Hematopoietic multipotent progenitor cell treated with erythropoietin and hydrocortisone succinate and interleukin-3 and kit ligand, for 4 days (in vitro differentiated cells): ENCODE data around the gene IYD.
A peak's percentile ranks its signal among the peaks of the same experiment; 100 is the strongest.
"Not testable (repeated sequence)": the region's sequence is repeated elsewhere in the genome, so short reads cannot be mapped to it uniquely, and the experiment has no call there.

Experiments used
- DNase-seq: peaks from one replicate; pipeline ENCODE4 v3.0.0-alpha.2; 2015

IYD gene

DNA sequence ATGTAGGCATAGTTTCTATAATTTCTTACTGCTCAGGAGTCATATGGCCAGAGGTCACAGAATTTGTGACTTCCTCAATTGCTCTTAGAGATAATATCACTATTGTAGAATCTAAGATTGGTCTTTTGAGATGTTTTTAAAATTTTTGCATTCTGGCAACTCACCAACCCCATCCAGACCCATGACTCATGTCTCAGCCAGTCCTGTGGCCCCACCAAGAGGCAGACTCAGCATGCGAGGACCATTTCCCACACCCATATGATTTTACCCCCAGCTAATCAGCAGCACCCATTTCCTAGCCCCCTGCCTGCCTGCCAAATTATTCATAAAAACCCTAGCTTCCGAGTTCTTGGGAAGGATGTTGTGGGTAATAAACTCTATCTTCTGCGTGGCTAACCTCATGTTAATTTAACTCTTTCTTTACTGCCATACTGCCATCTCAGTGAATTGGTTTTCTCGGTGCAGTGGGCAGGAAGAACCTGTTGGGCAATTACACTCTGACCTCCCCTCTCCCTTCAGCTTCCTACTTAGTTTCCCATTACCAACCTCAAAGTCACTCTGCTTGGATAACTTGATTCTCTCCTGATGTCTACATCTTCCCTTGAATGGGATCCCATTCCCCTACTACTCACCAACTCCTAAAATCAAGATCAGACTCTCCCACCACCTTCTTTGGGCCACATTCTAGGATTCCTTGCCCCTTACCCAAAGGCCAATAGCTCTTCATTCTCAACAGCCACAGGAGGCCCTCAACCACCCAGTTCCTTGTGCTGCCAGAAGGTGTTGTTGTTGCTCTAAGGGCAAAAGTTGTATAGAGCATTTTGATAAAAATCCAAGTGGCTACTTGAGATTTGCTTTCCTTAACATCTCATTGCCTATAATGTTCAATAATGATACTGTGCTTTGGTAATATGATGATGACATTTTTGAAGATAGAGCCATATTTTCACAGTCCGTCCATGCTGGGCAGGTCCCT lies 16.2 kb upstream of the IYD start:
- peak; percentile 73 for DNase-seq

DNA sequence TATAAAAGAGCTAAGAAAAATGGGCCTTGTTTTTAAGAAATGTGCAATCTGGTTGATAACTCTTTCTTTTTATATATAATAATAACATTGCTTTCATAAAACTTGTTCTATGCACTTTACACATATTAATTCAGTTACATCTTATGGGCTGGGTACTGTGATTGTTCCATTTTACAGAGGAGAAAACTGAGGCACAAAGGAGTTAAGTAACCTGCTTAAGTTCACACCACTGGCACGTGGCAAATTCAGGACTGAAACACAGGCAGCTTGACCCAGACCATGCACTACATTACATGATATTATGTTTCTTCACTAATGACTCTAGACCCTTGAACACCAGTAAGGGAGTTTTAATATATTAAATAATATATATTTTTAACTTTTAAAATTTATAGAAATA lies 15.4 kb upstream of the IYD start:
- DNase-seq = no peak

DNA sequence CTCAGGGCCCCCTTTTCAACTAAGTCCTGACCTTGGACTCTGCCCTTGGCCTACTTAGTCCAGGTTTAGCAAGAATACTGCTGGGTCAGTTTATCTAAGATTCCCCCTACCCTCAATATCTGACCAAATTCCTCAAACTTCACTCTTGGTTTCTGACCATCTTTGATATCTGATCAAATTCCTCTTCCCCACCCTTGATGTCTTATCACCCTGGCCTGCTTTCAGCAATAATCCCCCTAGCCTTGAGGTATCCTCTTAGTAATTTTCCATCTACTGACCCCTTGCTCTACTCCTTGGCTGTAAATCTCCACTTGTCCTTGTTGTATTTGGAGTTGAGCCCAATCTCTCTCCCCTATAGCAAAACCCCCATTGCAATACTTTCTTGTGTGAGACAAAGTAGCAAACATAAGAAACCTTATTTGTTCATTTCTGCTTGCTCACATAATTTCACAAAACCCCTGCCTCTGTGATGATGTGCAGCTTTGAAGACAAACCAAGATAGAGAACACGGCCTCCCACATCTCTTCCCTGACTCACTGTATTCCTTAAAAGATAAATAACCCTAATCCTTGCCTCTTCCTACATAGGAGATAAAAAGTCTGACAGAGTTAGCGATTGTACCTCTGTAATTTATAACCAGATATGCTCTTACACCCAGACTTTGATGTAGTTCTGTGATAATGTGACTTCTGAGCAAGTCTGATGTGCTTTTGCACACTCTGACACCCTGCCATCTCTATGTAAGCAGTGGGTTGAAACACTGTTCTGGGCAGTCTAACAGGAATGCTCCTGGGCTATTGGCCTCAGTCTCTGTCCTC lies 13.8 kb upstream of the IYD start:
- no peak for DNase-seq

DNA sequence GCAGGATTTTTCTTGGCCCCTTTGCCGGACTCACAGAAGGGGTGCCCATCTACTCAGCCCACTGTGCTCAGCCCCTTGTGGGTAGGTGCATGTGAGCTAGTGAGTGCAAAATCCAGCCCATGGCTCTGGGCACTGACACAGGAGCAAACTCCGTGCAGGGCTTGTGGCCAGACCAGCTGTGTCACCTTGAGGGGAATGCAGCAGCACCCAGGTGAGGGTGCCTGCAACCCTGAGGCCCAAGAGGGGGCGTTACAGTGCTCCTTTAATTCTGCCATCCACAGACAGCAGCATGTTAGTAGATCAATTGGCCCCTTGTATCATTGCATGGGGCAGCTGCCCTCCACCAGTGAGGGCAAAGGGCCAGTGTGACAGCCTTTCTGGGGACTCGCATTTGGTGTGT lies 12.9 kb upstream of the IYD start:
- DNase-seq = no peak

DNA sequence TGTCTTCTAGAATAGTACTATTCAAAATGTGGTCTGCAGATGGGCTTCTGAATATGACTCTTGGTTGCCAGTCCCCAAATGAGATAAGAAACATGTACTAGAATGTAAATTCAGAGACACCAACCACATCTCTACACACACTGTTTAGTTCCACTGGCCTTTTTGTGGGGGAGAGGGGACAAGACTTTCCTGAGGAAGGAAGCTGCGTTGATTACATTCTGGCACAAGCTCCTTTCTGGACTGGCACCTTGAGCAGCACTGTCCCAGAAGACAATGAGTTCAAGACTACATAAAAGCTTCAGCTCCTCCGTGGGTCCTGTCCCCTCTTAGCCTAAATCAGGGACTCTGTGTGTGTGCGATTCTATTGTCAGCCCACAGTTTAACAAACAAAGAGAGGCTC lies 6.9 kb upstream of the IYD start:
- DNase-seq = peak; percentile 6

DNA sequence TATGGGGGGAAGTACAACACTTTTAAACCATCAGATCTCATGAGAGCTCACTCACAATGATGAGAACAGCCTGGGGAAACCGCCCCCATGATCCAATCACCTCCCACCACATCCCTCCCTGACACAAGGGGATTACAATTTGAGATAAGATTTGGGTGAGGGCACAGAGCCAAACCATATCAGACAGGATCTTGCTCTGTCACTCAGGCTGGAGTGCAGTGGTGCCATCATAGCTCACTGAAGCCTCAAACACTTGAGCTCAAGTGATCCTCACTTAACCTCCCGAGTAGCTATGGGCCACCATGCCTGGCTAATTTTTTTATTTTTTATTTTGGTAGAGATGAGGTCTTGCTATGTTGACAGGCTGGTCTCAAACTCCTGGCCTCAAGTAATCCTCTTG lies 5.1 kb upstream of the IYD start:
- peak; percentile 78 for DNase-seq

DNA sequence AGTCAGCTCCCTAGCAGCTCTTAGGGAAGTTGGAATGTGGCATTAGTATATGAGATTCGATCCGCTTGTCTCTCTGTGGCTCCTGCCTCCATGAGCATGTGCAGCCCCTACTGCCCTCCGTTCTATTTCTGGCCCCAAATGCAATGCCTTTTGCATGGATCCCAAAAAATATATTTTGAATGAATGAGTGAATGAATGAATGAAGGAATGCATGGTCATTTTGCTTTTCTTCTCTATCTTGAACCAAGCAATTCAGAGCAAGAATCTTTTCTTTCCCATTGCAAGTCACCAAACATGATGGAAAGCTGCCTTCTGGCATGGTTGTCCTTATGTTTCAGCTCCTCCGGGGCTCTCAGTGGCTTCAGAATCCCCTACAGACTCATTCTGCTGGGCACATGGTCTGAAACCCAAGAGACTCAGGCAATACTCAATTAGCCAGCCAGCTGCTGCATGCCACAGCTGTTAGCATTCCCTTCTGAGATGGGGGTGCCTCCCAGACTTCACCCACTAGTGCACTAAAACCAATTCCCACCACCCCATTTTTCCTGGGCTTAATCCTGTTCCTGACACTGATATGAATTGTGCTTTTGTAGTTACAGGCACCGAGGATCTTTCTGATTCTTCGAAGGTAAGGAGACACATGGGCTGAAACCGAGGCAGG lies 2.6 kb upstream of the IYD start:
- DNase-seq = no peak

DNA sequence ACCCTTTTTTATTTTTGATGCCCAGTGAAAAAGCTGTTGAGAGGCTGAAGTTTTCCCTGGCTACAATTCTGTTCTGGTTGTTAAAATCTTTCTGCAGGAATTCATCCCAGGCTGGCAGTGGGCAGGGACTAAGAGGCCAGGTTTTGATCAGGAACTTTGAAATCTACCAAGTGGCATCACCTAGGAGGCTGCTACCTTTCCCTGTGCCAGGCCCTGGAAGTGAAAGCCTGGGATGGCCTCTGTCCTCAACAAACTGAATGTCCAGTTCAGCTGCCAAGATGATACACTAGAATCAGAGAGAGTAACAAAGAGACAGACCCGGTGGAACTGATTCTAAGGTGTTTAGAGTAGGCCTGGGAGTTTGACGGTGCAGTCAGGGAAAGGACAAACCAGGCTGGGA lies 596 bp downstream of the IYD start:
- no peak for DNase-seq

DNA sequence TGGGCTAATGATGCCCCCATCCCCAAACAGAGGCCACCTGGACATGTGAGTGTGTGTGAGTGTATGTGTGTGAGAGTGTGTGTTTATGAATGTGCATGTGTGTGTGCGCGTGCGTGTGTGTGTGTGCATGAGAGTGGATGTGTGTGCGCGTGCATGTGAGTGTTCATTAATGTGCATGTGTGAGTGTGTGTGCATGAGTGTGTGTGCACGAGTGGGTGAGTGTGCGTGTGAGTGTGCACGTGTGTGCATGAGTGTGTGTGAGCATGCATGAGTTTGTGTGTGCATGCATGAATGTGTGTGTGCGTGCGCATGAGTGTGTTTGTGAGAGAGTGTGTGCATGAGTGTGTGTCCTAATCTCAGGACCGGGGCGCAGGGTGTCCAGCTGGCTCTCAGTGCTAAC lies 1.3 kb downstream of the IYD start:
- DNase-seq = no peak

DNA sequence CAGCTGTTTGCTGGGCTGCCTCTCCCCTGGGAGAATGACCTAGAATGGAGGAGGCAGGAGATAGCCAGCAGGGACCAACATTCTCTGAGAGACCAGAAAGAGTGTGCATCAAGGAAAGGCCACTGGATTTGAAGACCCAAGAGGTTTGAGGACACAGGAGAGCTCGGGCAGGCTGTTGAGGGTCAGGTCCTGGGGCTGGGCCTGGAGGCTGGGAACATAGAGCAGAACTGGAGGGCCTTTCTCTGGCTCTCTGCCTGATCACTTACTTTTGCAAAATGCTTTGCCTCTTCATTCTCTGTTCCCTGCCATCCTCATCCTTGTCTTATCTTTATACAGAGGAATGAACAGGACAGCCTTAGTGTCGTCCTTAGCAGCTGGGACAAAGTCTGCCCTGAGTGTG lies 2.5 kb downstream of the IYD start:
- DNase-seq = no peak

DNA sequence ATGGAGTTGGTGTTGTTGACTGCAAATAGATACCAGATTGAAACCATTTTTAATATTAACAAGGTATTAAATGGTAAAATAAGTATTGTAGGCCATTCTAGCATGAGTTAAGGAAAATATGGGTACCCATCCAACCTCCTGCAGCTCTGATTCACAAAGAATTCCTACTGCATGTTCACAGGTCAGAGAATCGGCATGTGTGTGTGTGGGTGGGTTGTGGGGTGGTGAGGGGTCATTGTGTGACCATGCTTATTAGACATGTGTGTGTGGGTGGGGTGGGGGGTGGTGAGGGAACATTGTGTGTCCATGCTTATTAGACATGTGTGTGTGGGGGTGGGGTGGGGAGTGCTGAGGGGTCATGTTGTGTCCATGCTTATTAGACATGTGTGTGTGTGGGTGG lies 3.2 kb downstream of the IYD start:
- DNase-seq = no peak

DNA sequence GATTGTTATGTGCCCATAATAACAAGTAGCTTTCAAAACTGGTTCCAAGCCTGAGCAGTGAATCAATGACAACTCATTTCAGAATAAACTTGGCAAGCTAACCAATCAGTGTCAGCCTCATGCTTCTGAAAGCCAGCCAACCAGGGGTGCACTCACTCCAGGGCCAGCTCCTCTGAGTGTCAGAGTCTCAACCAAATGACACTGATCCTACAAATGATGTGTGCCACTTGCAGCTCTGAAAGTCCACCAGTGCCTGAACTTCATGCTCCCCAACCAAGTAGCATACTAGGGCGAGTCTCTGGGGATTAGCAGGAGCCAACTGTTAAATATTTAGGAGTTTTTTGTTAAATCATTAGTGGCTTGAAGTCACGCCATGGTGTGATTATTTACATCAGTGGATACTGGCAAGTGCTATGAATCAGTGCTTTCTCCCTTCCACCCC lies 4.5 kb downstream of the IYD start:
- no peak for DNase-seq

DNA sequence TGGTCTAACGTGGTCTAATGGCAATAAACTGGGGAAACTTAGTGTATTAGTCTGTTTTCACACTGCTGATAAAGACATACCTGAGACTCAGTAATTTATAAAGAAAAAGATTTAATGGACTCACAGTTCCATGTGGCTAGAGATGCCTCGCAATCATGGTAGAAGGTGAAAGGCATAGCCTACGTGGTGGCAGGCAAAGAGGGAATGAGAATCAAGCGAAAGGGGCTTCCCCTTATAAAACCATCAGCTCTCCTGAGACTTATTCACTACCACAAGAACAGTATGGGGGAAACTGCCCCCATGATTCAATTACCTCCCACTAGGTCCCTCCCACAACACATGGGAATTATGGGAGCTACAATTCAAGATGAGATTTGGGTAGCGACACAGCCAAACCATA lies 5.5 kb downstream of the IYD start:
- DNase-seq = not testable (repeated sequence)

DNA sequence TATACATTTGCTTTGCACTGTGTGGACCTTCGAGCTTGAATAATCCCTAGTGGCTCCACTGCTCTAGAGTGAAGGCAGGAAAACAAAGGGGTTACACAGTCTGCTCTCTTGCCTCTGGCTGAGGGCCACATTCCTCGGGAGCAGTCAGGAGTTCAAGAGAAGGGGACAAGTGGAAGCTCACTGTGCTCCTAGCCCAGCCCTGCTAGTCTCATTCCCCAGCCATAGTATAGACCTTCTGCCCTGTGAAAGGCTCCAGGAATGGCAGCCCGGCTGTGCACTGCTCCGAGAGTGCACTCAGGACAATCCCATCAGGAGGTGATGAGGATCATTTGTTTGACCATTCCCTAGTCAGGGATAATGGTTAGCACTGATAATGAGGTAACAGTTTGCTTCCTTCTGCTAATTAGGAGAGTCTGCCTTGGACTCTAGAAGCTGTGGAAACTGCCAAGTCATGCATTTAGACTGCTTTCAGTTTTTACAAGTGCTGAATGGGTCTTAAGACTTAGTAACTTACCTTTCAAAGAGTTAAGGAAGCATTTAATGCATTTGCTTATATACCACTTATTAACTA lies 8.5 kb downstream of the IYD start:
- DNase-seq = peak; percentile 52

DNA sequence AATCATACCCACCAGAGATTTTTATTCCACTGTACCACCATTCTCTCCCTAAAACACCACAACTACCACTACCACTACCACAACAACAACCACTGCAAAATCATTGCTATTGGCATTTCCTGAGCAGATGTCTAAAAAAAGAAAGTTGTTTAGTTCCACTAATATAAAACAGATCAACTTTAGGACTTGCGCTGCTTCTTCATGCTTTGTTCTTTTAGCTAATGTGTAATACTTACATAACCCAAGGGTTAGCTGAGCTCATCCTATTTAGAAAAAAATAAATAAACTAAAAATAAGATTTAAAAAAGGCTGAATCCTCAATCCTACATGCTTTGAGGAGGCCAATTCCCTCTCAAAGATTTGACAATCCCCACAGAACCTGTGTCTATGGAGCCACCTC lies 11.4 kb downstream of the IYD start:
- no peak for DNase-seq

DNA sequence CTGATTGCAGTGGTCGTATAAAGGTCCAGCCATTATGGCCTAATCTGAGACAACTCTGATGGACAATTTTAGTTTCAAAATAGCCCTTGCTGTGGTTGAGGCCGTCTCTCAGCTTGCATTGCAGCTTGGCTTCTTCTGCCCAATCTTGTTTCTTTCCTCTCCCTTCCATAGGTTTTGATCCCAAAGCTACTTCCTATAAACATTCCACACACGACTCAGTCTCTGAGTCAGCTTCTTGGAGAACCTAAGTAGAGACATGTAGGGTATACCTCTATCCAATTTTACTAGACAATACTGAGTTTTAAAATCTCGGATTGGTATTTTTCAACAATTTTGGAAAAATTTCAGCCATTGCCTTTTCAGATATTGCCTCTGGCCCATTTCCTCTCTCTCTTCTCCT lies 13.4 kb downstream of the IYD start:
- DNase-seq = no peak

DNA sequence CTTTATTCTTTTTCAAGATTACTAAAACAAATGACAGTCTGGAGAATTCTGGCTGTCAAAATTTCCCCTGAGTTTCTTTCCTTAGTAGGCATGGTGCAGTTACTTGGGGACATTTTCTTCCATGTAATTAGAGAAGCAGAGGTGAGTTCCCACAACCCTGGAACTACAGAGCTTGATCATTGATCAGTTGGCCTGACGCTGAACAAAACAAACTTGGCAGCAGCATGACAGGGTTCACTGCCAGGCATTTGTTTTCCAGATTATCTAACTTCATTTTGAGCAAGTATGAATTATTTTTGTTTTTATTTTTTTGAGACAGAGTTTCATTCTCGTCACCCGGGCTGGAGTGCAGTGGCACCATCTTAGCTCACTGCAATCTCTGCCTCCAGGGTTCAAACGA lies 22.6 kb downstream of the IYD start:
- DNase-seq = no peak

DNA sequence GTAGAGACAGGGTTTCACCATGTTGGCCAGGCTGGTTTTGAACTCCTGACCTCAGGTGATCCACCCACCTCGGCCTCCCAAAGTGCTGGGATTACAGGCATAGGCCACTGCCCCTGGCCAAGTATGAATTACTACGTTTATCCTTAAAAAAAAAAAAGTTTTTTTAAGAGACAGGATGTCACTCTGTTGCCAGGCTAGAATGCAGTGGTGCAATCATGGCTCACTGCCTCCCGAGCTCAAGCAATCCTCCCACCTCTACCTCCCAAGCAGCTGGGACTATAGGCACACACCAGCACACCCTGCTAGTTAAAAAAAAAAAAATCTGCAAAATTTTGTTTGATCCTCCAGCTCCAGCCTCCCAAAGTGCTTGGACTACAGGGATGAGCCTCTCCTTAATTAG lies 23.1 kb downstream of the IYD start:
- DNase-seq = no peak

DNA sequence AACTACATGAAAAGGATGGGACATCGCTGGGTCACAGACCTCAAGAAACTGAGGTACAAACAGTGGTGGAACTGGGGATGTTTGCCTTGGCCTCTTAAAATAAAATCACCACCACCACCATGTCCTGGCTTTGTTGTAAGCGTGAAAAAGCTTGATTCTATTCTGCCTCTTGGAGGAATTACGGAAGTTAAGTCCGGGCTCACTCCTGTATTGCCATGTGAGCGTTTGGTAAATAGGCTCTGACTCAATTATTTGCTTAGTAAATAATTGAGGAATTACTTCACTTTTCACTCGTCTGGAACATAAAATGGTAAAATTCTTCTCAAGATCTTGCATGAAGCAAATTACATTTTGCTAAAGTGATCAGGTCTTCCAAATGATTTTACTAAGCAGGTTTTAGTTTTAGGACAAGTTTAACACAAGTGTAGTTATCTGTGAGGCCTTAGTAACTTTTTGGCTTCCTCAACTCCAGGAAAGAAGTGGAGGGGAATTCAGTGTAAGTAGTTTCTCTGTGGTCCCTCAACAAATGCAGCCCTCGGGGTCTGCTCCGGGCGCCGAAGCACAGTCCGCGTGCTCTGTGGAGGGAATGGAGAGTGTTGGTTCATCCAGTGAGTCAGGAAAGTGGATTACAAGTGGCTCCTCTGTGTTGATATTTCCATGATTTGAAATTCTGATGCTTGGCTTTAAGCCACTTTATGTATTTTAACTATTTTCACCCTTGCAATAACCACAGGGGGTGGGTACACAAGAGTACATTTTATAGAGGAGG lies 23.8 kb downstream of the IYD start:
- no peak for DNase-seq

DNA sequence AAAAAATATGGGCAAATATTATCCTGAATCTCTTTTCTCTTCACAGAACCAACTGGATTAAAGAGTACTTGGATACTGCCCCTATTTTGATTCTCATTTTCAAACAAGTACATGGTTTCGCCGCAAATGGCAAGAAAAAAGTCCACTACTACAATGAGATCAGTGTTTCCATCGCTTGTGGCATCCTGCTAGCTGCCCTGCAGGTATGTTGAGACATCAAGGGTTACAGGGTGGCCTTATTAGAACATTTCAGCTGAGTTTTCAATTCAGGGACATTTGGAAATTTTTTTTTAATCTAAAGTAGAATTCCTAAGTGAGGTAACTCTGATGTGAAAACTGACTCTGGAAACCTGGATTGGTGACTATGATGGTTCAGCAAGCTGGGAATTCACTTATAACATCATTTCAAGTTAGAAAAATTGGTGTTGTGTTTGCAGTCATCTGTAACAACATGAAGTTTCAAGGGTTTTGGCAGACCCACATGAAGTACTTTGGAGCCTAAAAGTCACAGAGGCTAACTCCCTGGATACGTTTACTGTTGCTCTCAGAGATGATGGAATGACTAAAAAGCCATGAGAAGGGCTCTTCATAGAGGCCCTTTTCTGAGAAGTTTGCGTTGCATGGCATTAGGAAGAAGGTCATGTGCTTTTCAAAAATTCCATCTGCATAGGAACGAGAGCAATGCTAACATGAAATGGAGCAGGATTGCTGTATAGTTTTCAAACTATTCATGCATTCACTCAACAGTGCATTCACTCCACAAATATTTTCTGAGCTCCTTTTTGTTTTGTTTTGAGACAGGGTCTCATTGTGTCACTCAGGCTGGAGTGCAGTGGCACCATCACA lies 25.5 kb downstream of the IYD start:
- DNase-seq = no peak

DNA sequence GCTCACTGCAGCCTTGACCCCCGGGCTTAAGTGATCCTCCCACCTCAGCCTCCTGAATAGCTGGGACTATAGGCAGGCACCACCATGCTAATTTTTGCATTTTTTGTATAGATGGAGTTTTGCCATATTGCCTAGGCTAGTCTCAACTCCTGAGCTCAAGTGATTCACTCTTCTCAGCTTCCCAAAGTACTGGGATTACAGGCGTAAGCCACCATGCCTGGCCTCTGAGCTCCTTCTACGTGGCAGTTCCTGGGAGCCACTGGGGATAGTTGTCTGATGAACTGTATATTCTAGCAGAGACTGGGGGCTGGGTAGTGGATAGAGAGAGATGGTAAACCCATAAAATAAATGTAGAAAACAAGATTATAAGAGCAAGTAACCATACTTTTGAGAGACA lies 26.1 kb downstream of the IYD start:
- DNase-seq = no peak
